SU-DHL-6 (cell line): ENCODE measurements around the gene GAS5.

Experiments used
- H2AFZ ChIP-seq: fragments of 200-600 bp; sonication (generic); 2 replicates; pipeline ENCODE4 v1.6.1; 2014; ENCODE audit warnings: low read depth, mild to moderate bottlenecking, moderate library complexity, mixed read lengths, antibody characterized with exemption, low read length; ENCODE audit not compliant: severe bottlenecking
- H3F3A ChIP-seq: fragments of 200-600 bp; shearing (Covaris generic); 2 replicates; pipeline ENCODE4 v1.6.0; 2016; ENCODE audit warnings: antibody characterized with exemption, mild to moderate bottlenecking; ENCODE audit not compliant: insufficient read depth
- H3K27ac ChIP-seq: fragments of 200-600 bp; sonication (generic); 2 replicates; pipeline ENCODE4 v1.5.1; 2016; ENCODE audit warnings: low read depth, mild to moderate bottlenecking, low read length, moderate library complexity, mixed read lengths
- H3K27me3 ChIP-seq: fragments of 200-600 bp; sonication (generic), shearing (Covaris generic); 2 replicates; pipeline ENCODE4 v1.6.0; 2014; ENCODE audit warnings: mild to moderate bottlenecking, low read length
- H3K36me3 ChIP-seq: fragments of 200-600 bp; sonication (generic); 2 replicates; pipeline ENCODE4 v1.6.1; 2014; ENCODE audit warnings: mild to moderate bottlenecking, low read length, mixed read lengths
- H3K4me2 ChIP-seq: fragments of 300-600, 200-600 bp; shearing (Covaris generic), sonication (generic); 2 replicates; pipeline ENCODE4 v1.6.0; 2014; ENCODE audit warnings: low read length, low read depth, mild to moderate bottlenecking; ENCODE audit not compliant: poor library complexity, severe bottlenecking
- H3K4me3 ChIP-seq: fragments of 200-600 bp; sonication (generic); 2 replicates; pipeline ENCODE4 v1.5.1; 2014; ENCODE audit warnings: antibody characterized with exemption, low read length, mild to moderate bottlenecking, mixed read lengths; ENCODE audit not compliant: insufficient read depth, poor library complexity, severe bottlenecking
- H3K79me2 ChIP-seq: fragments of 200-600 bp; sonication (generic); 2 replicates; pipeline ENCODE4 v1.6.1; 2014; ENCODE audit warnings: mild to moderate bottlenecking, low read length, moderate library complexity; ENCODE audit not compliant: insufficient read depth
- H3K9ac ChIP-seq: fragments of 200-600 bp; sonication (generic); 2 replicates; pipeline ENCODE4 v1.7.0; 2014; ENCODE audit warnings: mild to moderate bottlenecking, low read length
- H3K9me2 ChIP-seq: fragments of 200-600 bp; sonication (generic); replicated peaks from 2 replicates; pipeline ENCODE4 v1.6.1; 2014; ENCODE audit warnings: low read length; ENCODE audit not compliant: insufficient read depth
- H3K9me3 ChIP-seq: fragments of 200-600 bp; sonication (generic); 2 replicates; pipeline ENCODE4 v1.6.1; 2014; ENCODE audit warnings: low read length, mixed read lengths; ENCODE audit not compliant: insufficient read depth
- H4K20me1 ChIP-seq: fragments of 200-600 bp; sonication (generic); 2 replicates; pipeline ENCODE4 v1.6.1; 2014; ENCODE audit warnings: low read depth, mild to moderate bottlenecking, antibody characterized with exemption, low read length, moderate library complexity, mixed read lengths
- CTCF ChIP-seq: fragments of 200-600 bp; sonication (generic); IDR thresholded peaks from one replicate; pipeline ENCODE4 v1.5.1; 2017; ENCODE audit warnings: antibody characterized with exemption, mild to moderate bottlenecking, low read length, moderate library complexity; ENCODE audit not compliant: insufficient read depth, poor library complexity, severe bottlenecking
- EZH2phosphoT487 ChIP-seq: fragments of 200-600 bp; sonication (generic), shearing (Covaris generic); conservative IDR thresholded peaks from 2 replicates; pipeline ENCODE4 v1.6.1; 2018; ENCODE audit warnings: mild to moderate bottlenecking, antibody characterized with exemption, low read length, moderate library complexity, mixed read lengths

The GAS5 gene

GRCh38 chr1:173827611-173828010 is 40.2 kb downstream of the GAS5 start:
- peaks cover 26% of the 10 kb centered on the region for H3K79me2 ChIP-seq
- peaks cover 18% of the 10 kb centered on the region for H3F3A ChIP-seq
- H3K4me2 ChIP-seq: peak overlapping the region; percentile 27
- H2AFZ ChIP-seq: no peak overlapping the region
- no peaks in the 10 kb centered on the region for H3K9me2 ChIP-seq
- H3K27me3 ChIP-seq: no peaks in the 10 kb centered on the region
- no peak overlapping the region for H3K9ac ChIP-seq
- H3K4me3 ChIP-seq: no peak overlapping the region
- TF ChIP-seq CTCF: no peak
- no peak for TF ChIP-seq EZH2phosphoT487
- peaks cover 16% of the 10 kb centered on the region; the same call in 1 of the 2 replicates for H3K36me3 ChIP-seq
- no peak overlapping the region for H3K27ac ChIP-seq
- no peaks in the 10 kb centered on the region for H4K20me1 ChIP-seq
- H3K9me3 ChIP-seq: no peaks in the 10 kb centered on the region

DNA sequence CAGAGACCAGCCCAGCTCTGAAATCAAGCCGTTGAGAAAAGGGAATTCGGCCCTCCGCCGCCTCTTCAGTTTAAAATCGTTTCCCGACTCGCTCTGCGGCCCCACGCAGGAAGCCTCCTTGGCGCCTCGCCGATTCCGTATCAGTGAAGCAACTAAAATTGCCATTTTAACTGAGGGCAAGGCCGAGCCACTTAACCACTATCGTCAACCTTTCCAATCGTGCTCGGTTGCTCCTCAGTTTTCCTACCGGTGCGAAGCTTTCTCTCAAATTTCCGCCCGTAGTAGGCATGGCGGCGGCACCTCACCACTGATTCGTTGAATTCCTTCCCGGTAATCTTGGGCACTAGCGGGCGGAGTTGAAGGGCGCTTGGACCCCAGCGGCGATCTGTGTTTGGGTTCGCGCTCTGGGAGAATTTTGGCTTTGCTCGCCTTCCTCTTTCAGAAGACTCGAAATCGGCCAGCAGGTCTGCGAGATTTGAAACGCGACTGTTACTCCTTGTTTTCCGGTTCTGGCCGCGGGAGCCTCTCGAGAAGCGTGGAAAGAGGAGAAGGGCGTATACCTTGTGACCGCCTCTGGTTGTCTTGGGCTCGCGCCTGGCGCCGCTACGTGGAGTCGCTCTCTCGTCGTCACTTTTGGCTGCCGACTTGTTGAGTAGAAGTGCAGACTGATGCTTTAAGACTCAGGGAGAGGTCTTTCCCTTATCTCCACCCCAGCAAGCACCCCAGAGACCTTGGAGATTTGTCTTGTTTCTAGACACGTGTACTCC is 43.3 kb downstream of the GAS5 start, which contains the start of the genes CENPL and DARS2:
Gene CENPL (minus strand): TSS at position 569 of the 767 bp plus-strand sequence. CDS start 13,584 bp downstream, outside the sequence.
Gene DARS2 (plus strand): TSS at position 359 of the 767 bp plus-strand sequence. CDS start 557 bp downstream, outside the sequence.
- peak within 1 kb of the TSS; percentile 99 for H3K4me3 ChIP-seq
- H2AFZ ChIP-seq: peak within 1 kb of the TSS; percentile 81
- H3K27ac ChIP-seq: peak within 1 kb of the TSS; percentile 89
- H3K9ac ChIP-seq: peak within 1 kb of the TSS; percentile 88
- no peaks in the 10 kb centered on the region for H3K9me2 ChIP-seq
- 0 out of 2 replicates have a peak, but pooled peaks cover 9% of the 10 kb centered on the region for H4K20me1 ChIP-seq
- H3K79me2 ChIP-seq: peaks cover 57% of the 10 kb centered on the region
- peaks cover 18% of the 10 kb centered on the region for H3F3A ChIP-seq
- H3K4me2 ChIP-seq: peak within 1 kb of the TSS; percentile 85
- peaks cover 21% of the 10 kb centered on the region for H3K36me3 ChIP-seq
- H3K9me3 ChIP-seq: no peaks in the 10 kb centered on the region
- H3K27me3 ChIP-seq: no peaks in the 10 kb centered on the region
- TF ChIP-seq EZH2phosphoT487 (no peak), CTCF (no peak)

- peaks cover 24% of the 10 kb centered on the region for H3K36me3 ChIP-seq
- TF ChIP-seq EZH2phosphoT487 (no peak), CTCF (no peak)
- 0 out of 2 replicates have a peak, but pooled peaks cover 9% of the 10 kb centered on the region for H4K20me1 ChIP-seq
- peak overlapping the region; percentile 67 for H3K4me2 ChIP-seq
- H3K4me3 ChIP-seq: peak overlapping the region; percentile 99
- no peaks in the 10 kb centered on the region for H3K9me3 ChIP-seq
- H3K9ac ChIP-seq: peak overlapping the region; percentile 88
- H3K79me2 ChIP-seq: peaks cover 63% of the 10 kb centered on the region
- peak overlapping the region; percentile 75 for H2AFZ ChIP-seq
- H3K9me2 ChIP-seq: no peaks in the 10 kb centered on the region
- H3K27ac ChIP-seq: peak overlapping the region; percentile 89
- no peaks in the 10 kb centered on the region for H3K27me3 ChIP-seq
- H3F3A ChIP-seq: peaks cover 18% of the 10 kb centered on the region
These were observed 43.9 kb downstream of the GAS5 start for GRCh38 chr1:173823781-173824314.
